GM08714 (cell line): Measurements from ENCODE around the gene ZKSCAN1.

Source experiments
- H3K4me3 ChIP-seq: fragments of 200-500 bp; sonication (Bioruptor generic); 2 replicates; pipeline ENCODE4 v1.5.1; 2014; ENCODE audit warnings: mild to moderate bottlenecking, low read length, inconsistent platforms
- ZNF274 ChIP-seq: IDR thresholded peaks from 2 replicates; pipeline ENCODE4 v1.6.1; 2012; ENCODE audit warnings: mild to moderate bottlenecking, low read depth, low read length

Gene ZKSCAN1

DNA sequence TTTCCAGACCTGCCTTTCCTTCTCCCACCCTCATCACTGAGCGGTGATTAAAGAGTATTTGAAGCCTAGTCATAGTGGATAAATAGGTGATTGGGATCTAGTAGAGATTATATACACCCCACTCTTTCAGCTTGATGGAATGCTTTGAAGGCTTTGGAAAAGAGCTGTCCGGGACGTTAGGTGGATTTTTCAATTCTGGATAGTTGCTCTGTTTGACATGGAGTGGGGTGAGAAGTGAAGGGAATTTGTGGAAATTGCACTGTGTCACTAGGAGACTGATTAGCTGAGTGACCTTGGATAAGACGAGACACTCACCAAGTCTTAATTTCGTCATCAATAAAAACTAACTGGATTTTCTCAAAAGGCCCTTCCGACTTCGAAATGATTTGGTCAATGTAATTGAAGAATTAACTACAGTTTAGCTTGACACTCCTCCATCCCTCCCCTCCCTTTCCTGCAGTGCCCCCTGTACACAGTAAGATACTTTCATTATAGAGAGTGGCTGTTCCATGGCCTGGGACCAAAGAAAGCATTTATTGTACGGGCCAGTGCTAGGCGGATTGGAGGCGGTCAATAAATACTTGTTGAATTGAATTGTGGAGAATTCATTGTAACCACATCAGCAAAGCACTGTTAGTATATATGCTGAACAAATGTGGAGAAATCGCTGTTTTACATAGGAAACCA lies 962 bp downstream of the ZKSCAN1 start:
- TF ChIP-seq ZNF274, result no peak
- peak overlapping the region; percentile 90 for H3K4me3 ChIP-seq

DNA sequence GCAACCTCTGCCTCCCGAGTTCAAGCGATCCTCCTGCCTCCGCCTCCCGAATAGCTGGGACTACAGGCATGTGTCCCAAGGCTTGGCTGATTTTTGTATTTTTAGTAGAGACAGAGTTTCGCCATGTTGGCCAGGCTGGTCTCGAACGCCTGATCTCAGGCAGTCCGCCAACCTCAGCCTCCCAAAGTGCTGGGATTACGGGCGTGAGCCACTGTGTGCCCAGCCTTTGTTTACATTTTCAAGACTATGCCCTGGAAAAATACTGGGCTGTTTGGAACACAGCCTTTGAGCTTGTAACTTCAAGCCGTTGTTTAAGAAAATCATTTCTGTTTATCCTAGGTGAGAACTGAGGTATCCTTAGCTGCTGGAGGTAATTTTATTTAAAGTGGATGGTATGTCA lies 1.9 kb downstream of the ZKSCAN1 start:
- TF ChIP-seq ZNF274, result no peak

DNA sequence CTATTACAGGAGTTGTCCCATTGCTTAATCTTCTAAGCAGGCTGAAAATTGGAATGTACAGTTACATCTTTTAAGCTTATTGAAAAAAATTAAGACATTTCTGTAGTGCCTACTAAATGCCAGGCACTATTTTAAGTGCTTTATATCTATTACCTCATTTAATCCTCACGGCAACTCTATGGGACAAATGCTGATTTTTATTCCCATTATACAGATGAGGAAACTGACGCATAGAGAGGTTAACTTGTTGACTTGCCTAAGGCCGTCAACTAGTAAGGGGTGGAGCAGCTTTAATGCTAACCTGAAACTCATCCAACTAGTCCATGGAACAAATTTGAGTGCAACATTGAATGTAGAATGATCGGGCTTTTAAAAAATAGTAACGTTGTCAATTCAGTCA lies 2.5 kb downstream of the ZKSCAN1 start:
- no peak for TF ChIP-seq ZNF274
- H3K4me3 ChIP-seq, result no peak overlapping the region

More for the DNA sequence above, 1.9 kb downstream of the ZKSCAN1 start:
- no peak overlapping the region for H3K4me3 ChIP-seq

GRCh38 chr7:100019908-100020307 lies 4.5 kb downstream of the ZKSCAN1 start:
- H3K4me3 ChIP-seq, result no peak overlapping the region
- TF ChIP-seq ZNF274, result no peak

DNA sequence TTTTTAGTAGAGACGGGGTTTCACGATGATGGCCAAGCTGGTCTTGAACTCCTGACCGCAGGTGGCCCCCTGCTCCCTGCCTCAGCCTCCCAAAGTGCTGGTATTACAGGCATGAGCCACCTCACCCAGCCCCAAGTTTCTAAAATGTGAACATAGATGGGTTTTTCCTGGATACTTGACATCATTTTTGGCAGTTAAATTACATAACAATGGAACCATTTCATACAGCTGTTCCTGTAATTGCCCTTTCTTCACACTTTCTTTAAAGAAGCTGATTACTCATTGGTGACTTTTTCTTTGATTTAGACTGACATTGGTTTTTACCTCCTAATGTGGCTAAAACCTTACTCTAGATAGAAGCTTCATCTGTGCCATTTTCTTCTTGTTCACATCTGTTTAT lies 5.9 kb downstream of the ZKSCAN1 start:
- no peak for TF ChIP-seq ZNF274
- no peak overlapping the region for H3K4me3 ChIP-seq

DNA sequence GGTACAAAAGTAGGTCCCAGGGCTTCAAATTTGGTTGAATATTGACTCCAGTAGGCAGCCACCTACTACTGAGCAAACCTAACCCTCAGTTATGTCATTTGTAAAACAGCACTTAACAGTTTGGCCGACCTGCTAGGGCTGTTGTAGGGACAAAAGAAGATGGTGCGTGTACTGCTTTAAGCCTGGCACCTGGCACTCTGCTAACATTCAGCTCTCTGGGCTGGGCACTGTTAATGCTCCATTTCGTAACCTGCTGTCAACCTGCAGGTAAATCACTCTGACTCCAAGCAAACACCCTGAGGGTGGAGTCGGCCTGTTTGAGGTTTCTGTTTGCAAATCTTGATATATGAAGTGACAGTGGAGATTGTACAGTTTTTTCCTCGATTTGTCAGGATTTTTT lies 7.2 kb downstream of the ZKSCAN1 start:
- TF ChIP-seq ZNF274, result no peak
- H3K4me3 ChIP-seq, result no peak overlapping the region

DNA sequence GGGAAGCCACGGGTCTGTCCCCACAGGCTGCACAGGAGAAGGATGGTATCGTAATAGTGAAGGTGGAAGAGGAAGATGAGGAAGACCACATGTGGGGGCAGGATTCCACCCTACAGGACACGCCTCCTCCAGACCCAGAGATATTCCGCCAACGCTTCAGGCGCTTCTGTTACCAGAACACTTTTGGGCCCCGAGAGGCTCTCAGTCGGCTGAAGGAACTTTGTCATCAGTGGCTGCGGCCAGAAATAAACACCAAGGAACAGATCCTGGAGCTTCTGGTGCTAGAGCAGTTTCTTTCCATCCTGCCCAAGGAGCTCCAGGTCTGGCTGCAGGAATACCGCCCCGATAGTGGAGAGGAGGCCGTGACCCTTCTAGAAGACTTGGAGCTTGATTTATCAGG lies 8.1 kb downstream of the ZKSCAN1 start:
- no peak overlapping the region for H3K4me3 ChIP-seq
- no peak for TF ChIP-seq ZNF274

- no peak overlapping the region for H3K4me3 ChIP-seq
- no peak for TF ChIP-seq ZNF274
These were observed 8.7 kb downstream of the ZKSCAN1 start for GRCh38 chr7:100024020-100024619.

- TF ChIP-seq ZNF274, result no peak
- H3K4me3 ChIP-seq, result no peak overlapping the region
These were observed 11.8 kb downstream of the ZKSCAN1 start for GRCh38 chr7:100027197-100027596.

DNA sequence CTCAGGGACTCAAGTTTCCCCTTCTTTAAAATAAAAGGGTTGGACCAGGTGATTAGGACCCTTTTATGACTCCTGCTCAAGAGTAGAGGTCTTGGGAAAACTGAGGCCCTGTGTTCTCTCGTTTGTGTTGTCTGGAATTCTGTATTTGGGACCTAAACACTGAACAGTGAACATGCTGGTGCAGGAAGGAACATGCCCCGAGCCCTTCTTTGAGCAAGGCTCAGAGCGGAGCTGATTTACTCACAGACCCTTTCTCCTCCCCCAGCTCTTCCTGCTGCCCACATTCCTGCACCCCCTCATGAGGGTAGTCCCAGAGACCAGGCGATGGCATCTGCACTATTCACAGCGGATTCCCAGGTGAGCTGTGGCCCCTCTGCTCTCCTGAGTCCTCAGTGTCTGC lies 14.2 kb downstream of the ZKSCAN1 start:
- no peak for TF ChIP-seq ZNF274
- no peak overlapping the region for H3K4me3 ChIP-seq

GRCh38 chr7:100033526-100033925 lies 18.1 kb downstream of the ZKSCAN1 start:
- H3K4me3 ChIP-seq, result no peak overlapping the region
- TF ChIP-seq ZNF274, result no peak

DNA sequence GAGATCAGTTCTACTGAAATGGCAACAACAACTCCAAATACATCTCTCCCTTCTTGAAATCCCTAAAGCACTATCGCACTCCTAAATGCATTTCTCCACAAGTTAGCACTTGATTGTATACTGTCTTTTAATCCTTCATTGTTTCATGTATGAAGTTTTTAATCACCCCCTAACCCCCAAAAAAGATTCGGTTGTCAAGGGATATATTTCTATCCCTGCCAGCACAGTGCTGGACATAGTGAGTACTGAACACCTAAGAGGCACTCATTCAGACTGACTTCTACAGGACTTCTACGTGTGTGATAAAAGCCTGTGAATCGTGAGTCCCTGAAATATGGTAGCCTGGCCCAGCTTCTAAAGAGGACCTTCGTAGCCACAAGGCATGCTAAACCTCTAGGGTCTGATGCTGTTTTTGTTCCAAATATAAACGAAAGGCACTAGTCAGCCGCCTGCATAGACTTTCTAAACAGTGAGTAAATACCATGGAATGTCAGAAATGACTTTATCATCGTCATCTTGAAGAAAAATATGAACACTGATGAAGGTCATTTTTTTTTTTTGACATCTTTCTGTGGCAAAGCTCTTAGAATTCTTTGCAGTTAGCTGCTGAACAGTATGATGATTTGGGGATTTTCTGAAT lies 19.6 kb downstream of the ZKSCAN1 start:
- TF ChIP-seq ZNF274, result no peak
- H3K4me3 ChIP-seq, result no peak overlapping the region

- H3K4me3 ChIP-seq, result no peak overlapping the region
These were observed 20.5 kb downstream of the ZKSCAN1 start for GRCh38 chr7:100035876-100036275.

GRCh38 chr7:100038326-100038725 lies 22.9 kb downstream of the ZKSCAN1 start:
- no peak for TF ChIP-seq ZNF274
- no peak overlapping the region for H3K4me3 ChIP-seq

More at GRCh38 chr7:100035876-100036275, 20.5 kb downstream of the ZKSCAN1 start:
- TF ChIP-seq ZNF274, result no peak

DNA sequence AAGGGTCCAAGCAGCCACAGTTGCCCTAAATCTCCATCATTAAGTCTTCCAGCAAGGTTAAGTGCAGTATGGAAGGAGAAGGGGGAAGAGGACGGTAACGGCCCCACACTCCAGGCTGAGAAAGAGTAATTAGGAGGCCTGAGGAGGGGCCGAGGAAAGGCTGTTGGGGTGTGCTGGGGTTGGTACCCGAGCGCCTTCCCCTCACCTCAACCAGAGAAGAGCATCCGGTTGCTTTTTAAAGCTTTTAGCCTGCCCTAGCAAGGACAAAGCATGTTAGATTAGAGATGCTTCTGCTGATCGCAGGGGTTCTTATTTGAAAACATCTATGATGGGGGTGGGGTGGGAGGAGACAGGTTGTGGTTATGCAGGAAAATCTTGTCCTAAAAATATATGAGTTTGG lies 25.2 kb downstream of the ZKSCAN1 start:
- H3K4me3 ChIP-seq, result no peak overlapping the region
- no peak for TF ChIP-seq ZNF274

DNA sequence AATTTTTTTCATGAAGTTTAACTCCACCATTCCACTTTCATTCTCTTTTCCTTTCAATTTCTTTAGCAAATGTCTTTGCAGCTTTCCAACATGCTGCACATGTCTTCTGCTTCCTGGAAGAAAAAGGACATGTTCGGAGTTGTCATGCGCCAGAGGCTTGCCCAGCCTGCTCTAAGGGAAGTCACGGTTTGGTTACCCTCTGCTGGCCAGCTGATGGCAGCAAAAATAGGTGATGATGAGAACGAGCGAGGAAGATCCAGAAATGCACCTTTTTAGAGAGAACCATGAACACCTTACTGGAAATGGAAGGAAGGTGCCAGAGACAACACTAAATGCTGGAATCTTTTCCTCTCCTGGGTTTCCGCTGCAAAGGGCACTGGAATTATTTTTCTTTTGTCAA lies 29.3 kb downstream of the ZKSCAN1 start:
- TF ChIP-seq ZNF274, result no peak
- no peak overlapping the region for H3K4me3 ChIP-seq
